22Rv1 (cell line): ENCODE results near the gene NBL1.

Experiments
- CTCF ChIP-seq: fragments of 450-650 bp; IDR thresholded peaks from 2 replicates; pipeline ENCODE4 v1.5.1; 2017; ENCODE audit warnings: mild to moderate bottlenecking
- ZFX ChIP-seq: fragments of 450-650 bp; IDR thresholded peaks from 2 replicates; pipeline ENCODE4 v1.6.1; 2017; ENCODE audit warnings: antibody characterized with exemption, borderline replicate concordance

DNA sequence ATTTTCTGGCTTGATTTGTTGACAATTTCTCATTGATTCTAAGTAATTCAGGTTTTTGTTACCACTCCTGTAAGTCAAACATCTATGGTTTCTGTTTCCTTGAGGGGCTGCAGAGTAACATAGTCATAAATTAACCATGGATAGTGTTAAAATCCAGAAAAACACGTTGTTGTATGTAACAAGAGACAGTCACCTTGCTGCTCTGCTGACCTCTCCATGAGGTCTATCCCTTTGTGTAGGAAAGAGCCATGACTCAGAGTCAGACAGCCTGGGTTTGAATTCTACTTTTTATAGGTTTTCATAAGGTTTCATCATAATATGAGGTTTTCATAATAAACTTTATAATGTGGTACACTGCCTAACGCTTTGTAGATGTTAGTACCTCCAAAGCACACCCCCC is 27.6 kb upstream of the NBL1 start:
- no peak for TF ChIP-seq CTCF
- TF ChIP-seq ZFX, result no peak
